ENCODE measurements around the gene PTN.

Gene PTN

DNA sequence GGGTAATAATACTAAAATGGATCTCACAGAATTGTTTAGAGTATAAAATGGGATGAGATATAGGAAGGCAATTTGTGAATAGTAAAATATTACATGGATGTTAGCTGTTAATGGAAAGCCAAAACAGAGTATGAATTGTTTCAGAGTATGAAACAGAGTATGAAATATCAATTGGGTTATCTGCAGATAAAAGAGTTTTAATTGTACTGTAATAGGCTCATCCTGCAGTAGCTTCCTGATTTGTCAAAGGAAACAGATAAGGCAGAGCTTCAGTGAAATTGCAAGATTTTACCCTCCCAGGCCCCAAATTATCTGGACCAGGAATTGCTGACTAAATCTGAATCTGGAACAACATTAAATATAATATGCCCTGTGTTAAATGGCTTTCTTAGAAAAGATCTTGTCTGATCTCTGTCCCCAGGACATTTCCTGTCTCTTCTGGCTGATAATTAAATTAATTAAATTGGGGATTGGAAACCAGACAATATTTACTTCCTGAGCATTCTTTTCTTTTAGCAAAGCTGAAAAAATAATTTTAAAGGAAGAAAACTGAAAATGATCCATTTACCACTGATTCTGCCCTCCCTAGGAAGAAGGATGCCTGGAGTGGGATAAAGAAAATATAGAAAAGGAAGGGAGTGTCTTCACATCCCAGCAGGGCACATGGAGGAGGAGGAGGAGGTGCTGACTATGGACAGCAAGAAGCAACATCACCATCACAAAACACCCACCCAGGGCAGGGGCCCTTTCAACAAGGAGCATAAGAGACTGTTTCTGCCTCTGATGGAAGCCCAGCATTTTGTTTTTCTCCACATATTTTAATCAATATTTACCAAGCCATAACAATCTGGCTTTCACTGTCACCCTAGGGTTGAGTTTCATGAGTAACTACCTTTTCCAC is 18.5 kb downstream of the PTN start:
- no peak for DNase-seq (ENCODE audit: low read depth, low spot score)

DNA sequence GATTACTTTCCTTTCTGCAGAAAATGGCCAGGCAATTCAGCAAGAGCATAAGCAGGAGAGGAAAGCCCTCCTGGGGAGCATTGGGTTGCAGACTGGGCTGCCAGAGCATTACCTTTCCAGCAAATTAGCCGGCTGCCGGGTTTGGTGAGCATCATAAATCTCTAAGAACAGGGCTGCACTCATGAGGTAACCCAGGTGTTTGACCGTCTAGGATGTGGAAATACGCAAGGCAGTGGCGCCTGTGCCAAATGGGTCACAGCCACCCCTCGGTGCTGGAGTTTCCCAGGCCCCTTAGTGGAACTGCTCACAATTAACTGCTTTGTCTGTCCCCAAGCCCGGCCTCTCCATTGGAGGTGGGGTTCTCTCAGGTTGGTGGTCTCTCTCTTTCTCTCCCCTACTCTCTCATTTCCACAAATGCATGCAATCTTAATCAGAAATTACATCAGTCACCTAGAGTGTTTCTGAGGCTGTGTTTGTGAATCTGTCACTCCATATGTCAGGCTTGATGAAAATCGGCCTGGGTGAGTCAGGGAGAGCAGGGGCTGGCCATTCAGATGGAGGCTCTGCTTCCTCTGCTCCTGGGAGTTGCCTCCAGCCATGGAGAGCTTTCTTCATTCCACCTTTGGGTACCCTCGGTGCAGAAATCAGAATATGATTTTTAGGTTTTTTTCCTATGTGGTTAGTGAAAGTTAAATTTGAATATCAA is 26.7 kb downstream of the PTN start:
- DNase-seq (ENCODE audit: low read depth, low spot score): peak; percentile 27

DNA sequence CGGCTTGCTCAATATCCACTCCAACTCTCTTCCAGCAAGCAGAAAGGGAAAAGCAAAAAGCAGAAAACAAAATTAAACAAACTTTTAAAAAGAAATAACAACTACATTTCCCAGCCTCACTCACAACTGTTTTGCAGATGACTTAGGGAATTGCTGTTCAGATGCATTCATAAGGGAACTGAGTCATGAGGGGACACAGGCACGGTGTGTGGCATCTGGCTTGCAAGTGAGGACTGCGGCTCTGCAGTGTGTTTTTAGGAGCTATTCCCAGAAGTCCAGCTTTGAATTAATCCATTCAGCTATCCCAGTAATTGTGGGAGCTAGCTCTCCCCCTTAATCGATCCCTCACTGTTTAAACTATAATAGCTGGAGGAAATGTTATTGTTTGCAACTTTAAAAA is 30.3 kb downstream of the PTN start:
- DNase-seq (ENCODE audit: low read depth, low spot score): peak; percentile 83

DNA sequence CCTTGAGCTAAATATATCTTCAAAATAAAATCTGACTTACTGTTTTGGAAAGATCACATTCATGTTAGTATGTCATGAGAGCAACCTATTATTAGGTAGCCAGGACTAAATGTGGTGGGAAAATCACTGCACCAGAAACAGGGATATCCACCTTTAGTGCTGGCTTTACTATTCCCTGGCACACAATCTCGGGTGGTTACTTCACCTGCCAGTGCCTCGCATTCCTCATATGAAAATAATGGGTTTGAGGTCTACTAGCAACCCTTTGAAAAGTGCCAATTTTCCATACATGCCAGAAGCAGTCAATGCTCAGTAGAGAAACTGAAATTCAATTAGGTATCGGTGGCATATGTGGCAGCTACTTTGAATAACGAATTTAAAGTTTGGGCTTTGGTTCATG is 36.8 kb downstream of the PTN start:
- peak; percentile 54 for DNase-seq (ENCODE audit: low read depth, low spot score)

DNA sequence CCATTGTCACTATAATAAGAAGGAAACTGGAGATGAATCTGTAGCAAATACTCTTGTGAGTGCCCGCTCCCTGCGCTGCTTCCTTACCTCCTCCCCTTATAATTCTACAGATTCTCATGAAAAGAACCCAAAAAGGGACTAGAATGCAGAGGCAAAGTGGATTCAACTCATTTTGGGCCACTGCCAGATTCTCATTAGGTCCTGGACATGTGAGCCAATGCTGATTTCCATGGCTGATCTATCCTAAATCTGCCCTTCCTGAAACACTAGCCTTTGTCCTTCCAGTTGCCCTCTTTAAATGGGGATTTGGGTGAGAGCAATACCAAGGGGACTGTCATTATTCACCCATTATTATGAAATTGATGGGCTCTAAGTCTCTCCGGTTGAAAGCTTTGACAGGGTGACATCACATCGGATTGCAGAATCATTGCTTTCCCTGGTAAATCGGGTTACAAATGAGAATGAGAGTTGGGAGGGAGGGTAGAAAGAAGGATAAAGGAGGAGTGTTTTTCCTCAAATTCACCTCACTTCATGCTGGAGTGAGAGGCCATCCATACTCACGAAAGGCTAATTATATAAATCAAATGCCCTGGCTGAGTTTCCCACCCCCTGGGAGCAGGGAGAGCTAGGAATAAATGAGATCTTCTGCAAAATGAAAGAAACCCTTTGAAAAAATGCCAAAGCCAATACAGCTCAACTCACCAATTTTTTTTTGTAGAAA is 37.5 kb downstream of the PTN start:
- peak; percentile 32 for DNase-seq (ENCODE audit: low read depth, low spot score)

DNA sequence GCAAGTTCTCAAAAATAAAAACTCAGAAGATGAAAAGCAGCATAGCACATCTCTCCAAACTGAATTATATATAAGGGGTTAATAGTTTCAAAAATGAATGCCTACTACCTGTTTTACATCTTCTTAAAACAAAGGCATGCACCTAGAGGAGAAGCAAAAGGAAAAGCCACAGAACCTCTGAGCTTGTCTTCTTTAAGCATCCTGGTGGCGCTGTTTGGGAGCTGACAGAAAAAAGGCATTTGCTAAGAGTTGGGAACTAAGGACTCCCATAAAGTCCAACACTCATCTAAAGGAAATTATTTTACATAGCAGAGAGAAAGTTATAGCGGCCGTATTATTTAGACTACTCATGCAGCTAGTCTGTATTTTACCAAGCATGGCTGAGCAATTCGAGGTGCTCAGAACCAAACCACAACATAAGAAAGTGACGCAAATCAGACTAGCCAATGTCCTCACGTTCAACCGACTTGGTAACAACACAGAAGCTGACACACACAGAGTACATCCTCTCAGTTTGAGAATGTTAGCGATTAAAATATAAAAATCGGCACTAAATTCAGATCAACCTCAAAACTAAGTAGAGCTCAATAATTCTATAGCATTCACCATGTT is 38.8 kb downstream of the PTN start:
- peak; percentile 67 for DNase-seq (ENCODE audit: low read depth, low spot score)

DNA sequence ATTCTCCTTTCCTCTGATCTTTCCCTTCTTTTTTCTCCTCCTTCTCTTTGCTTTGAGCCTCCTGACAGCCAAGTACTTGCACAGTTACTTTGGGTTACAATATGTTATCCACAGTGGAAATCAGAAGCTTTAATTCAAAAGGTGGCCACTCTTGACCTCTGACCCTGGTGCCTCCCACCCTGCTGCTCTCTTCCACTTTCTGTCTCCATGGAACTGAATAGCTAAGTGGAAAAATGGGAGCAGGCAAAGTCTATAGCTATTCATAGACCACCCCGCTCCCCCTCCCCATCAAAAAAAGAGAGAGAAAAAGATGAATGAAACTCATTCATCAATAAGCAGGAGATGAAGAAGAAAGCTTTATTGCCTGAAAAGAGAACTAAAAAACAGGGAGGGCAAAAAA is 39.4 kb downstream of the PTN start:
- no peak for DNase-seq (ENCODE audit: low read depth, low spot score)

DNA sequence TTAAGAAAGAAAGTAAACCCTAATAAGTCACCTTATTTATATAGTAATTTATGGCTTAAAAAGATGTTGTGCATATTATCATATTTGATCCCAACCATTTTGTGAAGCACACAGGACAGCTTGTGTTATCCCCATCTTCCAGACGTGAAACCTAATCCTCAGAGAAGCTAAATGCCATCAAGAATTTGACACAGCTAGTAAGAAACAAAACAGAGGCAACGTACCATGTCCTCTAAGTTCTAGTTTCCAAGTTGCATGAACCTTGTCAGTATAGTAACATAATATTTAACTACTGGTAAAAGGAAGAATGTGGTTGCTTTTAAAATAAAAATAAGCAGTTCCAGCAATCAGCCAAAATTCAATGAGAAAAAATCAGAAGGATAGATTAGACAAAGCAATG is 41.5 kb downstream of the PTN start:
- no peak for DNase-seq (ENCODE audit: low read depth, low spot score)

DNA sequence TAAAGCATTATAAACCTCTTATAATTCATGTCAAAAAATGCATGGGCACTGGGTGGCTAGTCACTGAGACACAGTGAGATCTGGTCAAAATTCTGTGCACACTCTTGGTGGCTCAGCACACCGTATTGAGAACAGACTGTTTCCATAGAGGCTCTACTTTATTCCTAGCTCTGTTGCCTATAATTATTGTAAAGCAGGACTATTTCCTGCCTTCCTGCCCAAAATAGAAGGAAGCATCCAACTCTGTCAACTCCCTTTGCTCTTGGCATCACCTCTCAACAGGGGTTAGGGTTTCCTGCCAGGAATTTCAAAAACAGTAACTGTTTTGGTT is 45.1 kb downstream of the PTN start:
- DNase-seq (ENCODE audit: low read depth, low spot score): no peak

DNA sequence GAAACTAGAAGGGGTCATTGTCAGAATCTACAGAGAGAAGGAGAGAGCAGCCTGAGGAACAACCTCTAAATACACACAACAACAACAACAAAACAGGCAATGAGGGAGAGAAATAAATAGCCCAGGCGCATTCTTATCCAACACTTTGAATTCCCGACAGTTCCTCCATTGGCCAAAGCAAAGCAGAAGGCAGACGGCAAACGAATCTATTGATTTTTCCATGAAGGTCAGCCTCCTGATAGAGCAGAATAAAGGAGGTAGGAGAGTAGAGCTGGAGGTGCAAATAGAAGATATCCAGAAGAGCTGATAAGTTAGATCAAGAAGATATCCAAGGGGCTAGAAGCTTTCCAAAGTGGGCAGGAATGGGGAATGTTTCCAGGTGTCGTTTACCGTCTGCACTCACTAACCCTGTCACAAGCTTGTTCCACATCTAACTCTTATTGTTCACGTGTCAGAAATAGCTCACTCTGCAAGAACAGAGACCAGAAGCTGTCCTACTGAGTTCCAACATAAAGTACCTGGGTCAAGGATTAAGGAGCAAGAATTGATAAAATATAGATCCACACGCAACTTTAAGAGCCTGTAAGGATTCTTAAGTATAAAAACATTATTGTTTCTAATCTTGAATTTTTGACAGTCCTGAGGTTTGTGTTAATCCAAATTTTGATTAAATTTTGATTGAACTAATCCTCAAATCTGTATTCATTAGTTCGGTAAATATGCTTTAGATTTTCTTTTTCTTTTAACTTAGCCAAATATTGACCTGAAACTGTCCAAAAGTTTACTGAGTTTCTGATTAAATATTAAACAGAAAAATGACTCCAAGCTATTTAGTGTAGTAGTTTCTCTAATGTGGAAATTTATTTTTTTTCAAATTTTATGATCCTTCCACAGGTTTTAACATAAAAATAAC is 45.7 kb downstream of the PTN start:
- DNase-seq (ENCODE audit: low read depth, low spot score): no peak

DNA sequence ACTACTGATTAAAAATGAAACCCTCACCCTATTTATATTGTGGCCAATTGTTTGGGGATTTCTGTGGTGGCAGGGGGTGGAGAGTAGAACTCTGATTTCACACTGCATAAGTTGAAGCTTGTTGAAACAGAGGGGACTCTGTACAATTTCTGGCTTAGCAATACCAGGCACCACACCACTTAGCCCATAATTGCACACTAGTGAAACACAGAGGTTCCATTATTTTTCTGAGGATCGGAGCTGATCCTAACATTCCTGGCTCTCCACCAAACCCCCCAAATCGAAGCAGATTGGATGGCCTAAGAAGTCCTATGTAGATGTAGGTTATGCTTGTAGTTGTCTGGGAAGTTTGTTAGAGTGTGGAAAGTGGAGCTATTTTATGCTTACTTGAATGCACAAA is 47.0 kb downstream of the PTN start:
- DNase-seq (ENCODE audit: low read depth, low spot score): peak; percentile 5

DNA sequence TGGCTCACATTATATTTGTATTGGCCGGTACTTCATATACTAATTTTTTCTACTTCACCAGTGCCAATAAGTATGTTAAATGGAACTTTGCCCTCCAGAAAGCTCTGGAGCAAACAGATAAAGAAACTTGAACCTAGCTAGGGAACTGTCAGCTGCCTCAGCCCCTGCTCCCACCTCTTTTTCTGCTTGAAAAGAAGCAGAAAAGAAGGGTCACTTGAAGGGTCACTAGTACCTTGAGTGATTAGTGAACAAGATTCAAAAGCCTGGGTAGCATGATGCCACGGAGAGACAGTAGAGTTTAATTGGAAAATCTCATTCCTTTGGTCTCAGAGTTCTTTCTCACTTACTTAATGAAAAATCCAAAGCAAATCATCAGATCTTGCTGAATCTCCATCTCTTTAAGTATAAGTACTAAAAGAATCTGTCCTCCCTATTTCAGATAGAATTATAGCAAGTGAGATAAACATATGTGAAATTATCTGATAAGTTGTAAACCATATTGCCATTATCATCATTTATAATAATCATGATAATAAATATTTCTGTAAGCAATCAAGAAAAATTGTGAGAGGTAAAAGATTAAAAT is 47.7 kb downstream of the PTN start:
- DNase-seq (ENCODE audit: low read depth, low spot score): no peak

DNA sequence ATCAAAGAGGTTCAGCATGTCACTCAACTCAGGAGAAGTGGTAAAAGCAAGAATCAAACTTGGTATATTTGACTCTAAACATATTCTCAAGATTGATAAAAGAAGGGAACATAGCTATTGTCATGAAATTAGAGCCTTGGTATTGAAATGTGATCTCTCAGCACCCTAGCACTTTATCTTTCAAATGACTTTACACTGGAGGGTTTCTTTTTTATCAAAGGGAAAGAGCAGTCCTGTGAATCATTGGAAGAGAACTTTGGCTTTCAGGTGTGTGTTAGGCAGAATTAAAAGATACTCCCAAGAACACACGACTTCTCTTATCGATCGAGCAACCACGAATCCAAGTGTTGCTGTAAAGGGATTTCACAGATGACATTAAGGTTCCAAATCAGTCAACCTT is 54.4 kb downstream of the PTN start:
- no peak for DNase-seq (ENCODE audit: low read depth, low spot score)

DNA sequence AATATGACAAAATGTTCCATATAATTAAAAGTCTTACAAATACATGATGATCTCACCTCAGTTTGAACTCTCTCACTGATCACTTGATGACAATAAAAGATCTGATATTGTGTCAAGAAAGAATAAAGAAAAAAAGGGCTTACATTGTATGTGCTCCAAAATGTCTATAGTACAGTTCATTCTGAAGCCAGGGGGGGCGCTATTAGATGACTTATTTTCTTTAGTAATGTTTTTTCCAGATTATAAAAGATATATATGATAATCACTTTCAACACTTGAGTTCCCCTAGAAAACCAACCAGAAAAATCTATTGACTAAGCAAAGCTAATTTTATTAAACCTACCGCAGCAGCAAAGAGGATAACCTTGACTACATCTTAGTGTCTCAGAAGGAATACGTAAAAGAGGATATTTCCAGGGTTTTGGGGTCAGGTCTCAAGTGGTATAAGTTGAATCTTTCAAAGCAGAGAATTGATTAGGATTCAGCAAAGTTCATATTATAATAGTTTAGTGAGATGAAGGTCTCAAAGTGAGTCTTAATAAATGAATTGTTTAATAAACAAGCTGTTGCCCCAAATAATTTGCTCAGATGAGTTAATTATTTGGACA is 55.8 kb downstream of the PTN start:
- DNase-seq (ENCODE audit: low read depth, low spot score): peak; percentile 5

DNA sequence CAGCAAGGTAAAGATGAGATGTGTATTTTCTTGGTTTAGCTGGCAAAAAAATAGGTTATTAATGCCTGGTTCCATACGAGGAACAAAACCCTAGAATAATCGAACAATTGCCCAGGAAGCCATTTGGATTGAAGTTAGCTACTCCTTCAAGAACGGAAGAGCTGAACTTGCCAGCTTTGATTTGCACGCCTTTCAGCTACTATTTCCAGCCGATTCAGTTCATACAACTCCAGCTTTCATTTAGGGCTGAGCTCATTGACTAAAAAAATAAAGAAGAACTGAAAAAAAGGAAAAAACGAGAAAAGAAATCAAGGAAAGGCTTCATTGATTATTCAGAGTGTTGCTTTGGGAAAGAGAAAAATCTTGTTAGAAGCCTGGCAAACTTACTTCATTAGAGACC is 60.4 kb downstream of the PTN start:
- DNase-seq (ENCODE audit: low read depth, low spot score): peak; percentile 15

DNA sequence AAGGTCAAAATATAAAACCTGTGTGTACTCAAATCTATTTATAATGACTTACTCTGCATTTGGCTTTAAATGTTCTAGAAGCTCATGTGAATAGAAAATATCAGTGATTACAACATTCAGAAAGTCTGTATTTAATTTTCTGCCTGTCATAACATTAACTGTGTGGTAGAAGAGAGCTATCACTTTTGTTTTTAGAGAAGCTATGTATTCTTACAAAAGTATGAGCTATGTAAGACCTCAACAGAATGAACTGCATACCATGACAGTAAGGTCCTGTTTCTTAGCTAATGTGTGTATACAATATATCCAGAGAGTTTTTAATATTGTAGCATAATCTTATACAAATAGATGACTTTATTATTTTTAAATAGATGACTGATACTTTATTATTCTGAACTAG is 61.5 kb downstream of the PTN start:
- DNase-seq (ENCODE audit: low read depth, low spot score): no peak

DNA sequence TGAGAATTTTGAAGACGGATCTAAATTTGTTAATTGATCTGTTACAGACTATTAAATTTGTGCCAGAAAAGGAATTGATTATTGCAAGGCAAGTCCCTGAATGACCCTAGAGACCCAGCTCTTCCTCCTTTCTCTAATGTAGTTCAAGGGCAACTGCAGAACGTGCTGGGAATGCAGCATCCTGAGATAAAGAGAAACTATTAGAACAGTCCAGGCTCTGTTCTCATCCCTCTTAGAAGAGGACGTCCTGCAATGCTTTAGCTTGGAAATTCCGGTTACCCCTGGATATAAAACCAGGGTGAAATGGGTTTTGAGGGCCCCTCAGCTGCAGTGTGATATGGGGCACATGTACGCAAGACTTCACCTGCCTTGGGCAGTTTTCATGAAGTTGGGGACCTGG is 67.3 kb downstream of the PTN start:
- no peak for DNase-seq (ENCODE audit: low read depth, low spot score)

DNA sequence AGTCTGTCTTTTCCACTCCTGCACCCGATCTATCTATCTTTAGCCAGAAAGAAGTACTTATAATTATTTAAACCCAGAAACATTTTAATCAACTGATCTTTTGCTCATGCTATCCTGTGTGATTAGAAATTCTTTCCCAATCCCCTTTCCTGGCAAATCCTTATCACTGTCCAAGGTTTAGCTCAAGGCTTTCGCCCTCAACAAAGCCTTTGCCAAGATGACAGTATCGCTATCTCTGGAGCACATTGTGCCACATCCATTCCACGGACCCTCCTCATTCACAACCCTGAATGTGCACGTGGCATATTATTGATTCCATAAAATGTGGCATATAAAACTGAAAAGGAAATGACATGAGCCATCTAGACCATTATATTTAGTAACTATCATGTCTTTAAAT is 71.3 kb downstream of the PTN start:
- no peak for DNase-seq (ENCODE audit: low read depth, low spot score)

DNA sequence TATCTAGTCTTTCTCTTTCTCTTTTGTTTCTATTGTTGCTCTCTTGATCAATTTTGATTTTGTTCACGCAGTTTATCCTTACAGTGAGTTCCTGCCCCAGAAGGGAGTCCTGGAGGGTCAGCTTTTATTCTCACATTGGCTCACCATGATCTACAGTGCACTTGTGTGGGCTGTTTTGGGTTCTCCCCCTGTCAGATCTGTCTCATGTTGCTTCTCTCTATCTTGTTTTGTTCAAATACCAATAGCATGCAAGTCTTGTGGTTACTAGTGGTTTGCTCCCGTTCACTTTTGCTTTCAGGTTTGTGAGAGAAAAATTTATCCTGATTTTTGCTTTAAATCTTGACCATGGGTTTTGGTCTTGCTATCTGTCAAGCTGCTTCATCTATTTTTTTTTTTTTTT is 74.3 kb downstream of the PTN start:
- DNase-seq (ENCODE audit: low read depth, low spot score): no peak

All from astrocyte of the hippocampus (primary cell).